ENCODE data around the gene MAP2.

Gene MAP2

GRCh38 chr2:209702775-209703174 lies 278.9 kb downstream of the MAP2 start:
- TF ChIP-seq, protein P1, sequence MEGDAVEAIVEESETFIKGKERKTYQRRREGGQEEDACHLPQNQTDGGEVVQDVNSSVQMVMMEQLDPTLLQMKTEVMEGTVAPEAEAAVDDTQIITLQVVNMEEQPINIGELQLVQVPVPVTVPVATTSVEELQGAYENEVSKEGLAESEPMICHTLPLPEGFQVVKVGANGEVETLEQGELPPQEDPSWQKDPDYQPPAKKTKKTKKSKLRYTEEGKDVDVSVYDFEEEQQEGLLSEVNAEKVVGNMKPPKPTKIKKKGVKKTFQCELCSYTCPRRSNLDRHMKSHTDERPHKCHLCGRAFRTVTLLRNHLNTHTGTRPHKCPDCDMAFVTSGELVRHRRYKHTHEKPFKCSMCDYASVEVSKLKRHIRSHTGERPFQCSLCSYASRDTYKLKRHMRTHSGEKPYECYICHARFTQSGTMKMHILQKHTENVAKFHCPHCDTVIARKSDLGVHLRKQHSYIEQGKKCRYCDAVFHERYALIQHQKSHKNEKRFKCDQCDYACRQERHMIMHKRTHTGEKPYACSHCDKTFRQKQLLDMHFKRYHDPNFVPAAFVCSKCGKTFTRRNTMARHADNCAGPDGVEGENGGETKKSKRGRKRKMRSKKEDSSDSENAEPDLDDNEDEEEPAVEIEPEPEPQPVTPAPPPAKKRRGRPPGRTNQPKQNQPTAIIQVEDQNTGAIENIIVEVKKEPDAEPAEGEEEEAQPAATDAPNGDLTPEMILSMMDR (IDR thresholded peaks at IDR 0.05; ENCODE audit: insufficient read depth, low read depth, low read length, missing control alignments): no peak
- H3K4me3 ChIP-seq (ENCODE audit: low read depth, low read length): no peak overlapping the region
- no peak for DNase-seq (ENCODE audit: low read depth)

DNA sequence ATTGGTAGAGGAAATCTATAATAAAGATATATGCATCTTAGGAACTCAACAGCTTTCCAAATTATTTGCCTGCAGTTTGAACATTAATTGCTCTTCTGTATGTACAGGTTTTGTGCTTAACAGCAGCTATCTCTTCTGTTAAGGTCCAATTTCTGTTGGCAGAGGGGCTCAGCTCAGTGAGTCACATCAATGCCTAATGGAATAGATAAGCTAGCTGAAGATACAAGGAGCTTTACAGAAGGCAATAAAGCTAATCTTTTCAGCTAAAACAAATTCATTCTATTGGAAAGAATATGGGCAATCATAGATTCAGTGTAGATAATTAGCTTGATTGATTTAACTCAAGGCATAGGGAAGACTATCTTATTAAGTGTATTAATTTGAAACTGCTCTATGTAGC lies 289.4 kb downstream of the MAP2 start:
- no peak for DNase-seq (ENCODE audit: low read depth)
- TF ChIP-seq, protein P1 (IDR thresholded peaks at IDR 0.05; ENCODE audit: insufficient read depth, low read depth, low read length, missing control alignments): no peak
- H3K4me3 ChIP-seq (ENCODE audit: low read depth, low read length): no peak overlapping the region

GRCh38 chr2:209719034-209719433 lies 295.2 kb downstream of the MAP2 start:
- H3K4me3 ChIP-seq (ENCODE audit: low read depth, low read length): no peak overlapping the region
- TF ChIP-seq, protein P1 (IDR thresholded peaks at IDR 0.05; ENCODE audit: insufficient read depth, low read depth, low read length, missing control alignments): no peak
- DNase-seq (ENCODE audit: low read depth): no peak

DNA sequence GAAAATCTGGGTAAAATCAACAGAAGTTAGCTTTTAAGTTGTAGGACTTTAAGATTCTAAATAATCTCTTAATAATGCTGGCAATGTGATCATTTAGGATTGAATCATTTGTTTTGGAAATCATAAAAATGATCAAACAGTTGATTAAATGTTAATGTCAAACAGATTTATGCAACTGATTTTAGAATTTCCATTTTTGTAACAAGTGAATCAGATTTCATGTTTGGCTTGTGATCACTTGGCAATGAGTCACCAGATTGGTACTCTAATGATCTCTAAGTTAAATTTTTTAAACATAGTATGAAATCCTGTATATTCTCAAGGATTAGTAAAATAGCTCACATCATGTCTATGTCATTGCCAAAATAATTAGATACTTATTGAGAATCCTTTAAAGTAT lies 297.6 kb downstream of the MAP2 start:
- TF ChIP-seq, protein P1 (IDR thresholded peaks at IDR 0.05; ENCODE audit: insufficient read depth, low read depth, low read length, missing control alignments): no peak
- H3K4me3 ChIP-seq (ENCODE audit: low read depth, low read length): no peak overlapping the region
- DNase-seq (ENCODE audit: low read depth): no peak

DNA sequence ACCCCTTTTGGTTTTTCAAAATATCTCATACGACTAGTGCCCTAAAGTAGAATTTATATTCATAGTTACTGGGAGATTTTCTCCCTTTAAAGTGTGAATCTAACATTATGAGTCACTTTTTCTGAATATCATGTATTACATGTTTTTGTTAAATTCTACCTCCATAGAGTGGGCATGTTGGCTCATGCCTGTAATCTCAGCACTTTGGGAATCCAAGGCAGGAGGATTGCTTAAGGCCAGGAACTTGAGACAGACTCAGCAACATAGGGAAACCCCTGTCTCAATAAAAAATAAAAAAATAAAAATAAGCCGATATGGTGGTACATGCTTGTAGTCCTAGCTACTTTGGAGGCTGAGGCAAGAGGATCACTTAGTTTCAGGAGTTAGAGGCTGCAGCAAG lies 302.5 kb downstream of the MAP2 start:
- TF ChIP-seq, protein P1 (IDR thresholded peaks at IDR 0.05; ENCODE audit: insufficient read depth, low read depth, low read length, missing control alignments): no peak
- H3K4me3 ChIP-seq (ENCODE audit: low read depth, low read length): no peak overlapping the region

GRCh38 chr2:209727077-209727476 lies 303.2 kb downstream of the MAP2 start:
- DNase-seq (ENCODE audit: low read depth): no peak
- no peak overlapping the region for H3K4me3 ChIP-seq (ENCODE audit: low read depth, low read length)
- TF ChIP-seq, protein P1 (IDR thresholded peaks at IDR 0.05; ENCODE audit: insufficient read depth, low read depth, low read length, missing control alignments): no peak

More for the DNA sequence above, 302.5 kb downstream of the MAP2 start:
- DNase-seq (ENCODE audit: low read depth): no peak

GRCh38 chr2:209734805-209735204 lies 311.0 kb downstream of the MAP2 start:
- H3K4me3 ChIP-seq (ENCODE audit: low read depth, low read length): no peak overlapping the region
- TF ChIP-seq, protein P1 (IDR thresholded peaks at IDR 0.05; ENCODE audit: insufficient read depth, low read depth, low read length, missing control alignments): no peak

More at GRCh38 chr2:209734805-209735204, 311.0 kb downstream of the MAP2 start:
- DNase-seq (ENCODE audit: low read depth): no peak
